HFFc6 (cell line): Measurements from ENCODE around the gene AGPAT2. TPM values are rescaled to one million over a fixed set of nuclear protein-coding genes. Genes with fewer than 3 reads are reported as not detected.

ENCODE experiments used
- DNase-seq: peaks from one replicate; pipeline ENCODE4 v3.0.0-alpha.2; 2018
- H3K27ac Mint-ChIP-seq: 2 replicates; pipeline ENCODE4 v1.8.0; 2020; ENCODE audit warnings: mild to moderate bottlenecking, mixed read lengths
- H3K27me3 Mint-ChIP-seq: 2 replicates; pipeline ENCODE4 v1.8.0; 2021; ENCODE audit warnings: mild to moderate bottlenecking, moderate library complexity, mixed read lengths; ENCODE audit not compliant: insufficient read depth
- H3K36me3 Mint-ChIP-seq: 2 replicates; pipeline ENCODE4 v1.8.0; 2021; ENCODE audit warnings: low read depth, mixed read lengths
- H3K4me1 Mint-ChIP-seq: 2 replicates; pipeline ENCODE4 v1.8.0; 2020; ENCODE audit warnings: low read depth, mixed read lengths
- H3K4me3 Mint-ChIP-seq: 2 replicates; pipeline ENCODE4 v1.8.0; 2020; ENCODE audit warnings: mild to moderate bottlenecking, moderate library complexity, mixed read lengths
- H3K9me3 Mint-ChIP-seq: 2 replicates; pipeline ENCODE4 v1.8.0; 2020; ENCODE audit warnings: mild to moderate bottlenecking, mixed read lengths
- CTCF ChIP-seq: fragments of 200-600 bp; sonication (generic); IDR thresholded peaks from 2 replicates; pipeline ENCODE4 v1.5.0; 2021; ENCODE audit warnings: antibody characterized with exemption, mild to moderate bottlenecking
- long read RNA-seq: library from polyadenylated mRNA; unstranded; transcript quantifications from one replicate; pipeline ENCODE4 v2.0.0, GENCODE V29; 2019
- total RNA-seq, 6 experiments: library from RNA; stranded (reverse); fragmentation: NEBNext Ultra II Directional; extraction: Animal tissue kit (Norgen Biotek cat#: 25700); gene quantifications; 2 replicates in 1 of 6; 3 replicates in 5 of 6; pipeline ENCODE4 v1.2.3, GENCODE V29; 2021

AGPAT2 gene
- 10 to 100 TPM; 48.7 to 58.4 (median 54.8) TPM for total RNA-seq
- long read RNA-seq, transcript AGPAT2-201 (5 exons, 1,391 nt) = minor isoform, 7 of 128 reads
- long read RNA-seq, transcript AGPAT2-202 (6 exons, 1,512 nt) = major isoform, 113 of 128 reads
- long read RNA-seq, partial matches to known transcripts = 3 of 128 reads
- long read RNA-seq, other reads (novel, unspliced or antisense) = 3 of 128 reads

GRCh38 chr9:136686794-136687711, at the start of gene AGPAT2:
TSS of gene AGPAT2 (minus strand) at chr9:136687457. CDS start at chr9:136687357, 100 bp downstream.
- H3K36me3 Mint-ChIP-seq = no peaks in the 10 kb centered on the region
- H3K4me3 Mint-ChIP-seq = peak within 1 kb of the TSS; percentile 91
- no peaks in the 10 kb centered on the region for H3K27me3 Mint-ChIP-seq
- no peaks in the 10 kb centered on the region for H3K9me3 Mint-ChIP-seq
- DNase-seq = peak; percentile 5
- peaks cover 6% of the 10 kb centered on the region; the same call in 1 of the 2 replicates for H3K4me1 Mint-ChIP-seq
- H3K27ac Mint-ChIP-seq = peak within 1 kb of the TSS; percentile 40
- no peak for TF ChIP-seq CTCF

DNA sequence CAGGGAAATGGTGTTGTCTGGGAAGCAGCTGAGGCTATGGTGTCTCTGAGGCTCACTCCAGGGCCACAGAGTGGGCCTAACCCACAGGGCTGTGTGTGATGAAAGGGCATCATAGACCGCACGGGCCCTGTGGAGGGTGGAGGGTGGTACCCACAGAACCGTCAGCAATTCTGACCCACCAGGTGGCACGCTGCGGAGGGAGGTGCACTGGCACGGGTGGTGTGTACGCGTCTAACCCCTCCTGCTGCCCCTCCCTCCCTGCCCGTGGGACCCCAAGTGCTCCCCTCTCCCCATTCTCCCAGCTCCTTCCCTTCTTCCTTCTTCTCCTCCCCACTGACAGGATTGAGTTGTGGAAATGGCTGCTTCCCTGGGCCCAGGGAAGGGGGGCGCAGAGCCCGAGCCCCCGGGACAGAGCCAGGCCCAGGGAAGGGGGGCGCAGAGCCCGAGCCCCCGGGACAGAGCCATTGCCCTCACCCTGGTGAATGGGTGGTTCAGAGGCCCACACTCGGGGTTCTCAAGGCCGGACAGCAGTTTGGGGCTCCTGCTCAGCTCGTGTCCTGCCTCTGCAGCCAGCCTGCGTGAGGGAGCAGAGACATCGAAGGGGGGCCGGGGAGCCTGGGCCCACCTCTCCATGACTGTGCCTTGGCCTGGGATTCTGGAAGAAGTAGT, 48.7 kb upstream of the AGPAT2 start:
- Mint-ChIP-seq H3K4me1 (no peaks in the 10 kb centered on the region), H3K27ac (no peak overlapping the region), H3K27me3 (peaks cover 18% of the 10 kb centered on the region; the same call in 1 of the 2 replicates), H3K36me3 (no peaks in the 10 kb centered on the region), H3K4me3 (no peak overlapping the region), H3K9me3 (no peaks in the 10 kb centered on the region)
- DNase-seq = no peak
- TF ChIP-seq CTCF = no peak

DNA sequence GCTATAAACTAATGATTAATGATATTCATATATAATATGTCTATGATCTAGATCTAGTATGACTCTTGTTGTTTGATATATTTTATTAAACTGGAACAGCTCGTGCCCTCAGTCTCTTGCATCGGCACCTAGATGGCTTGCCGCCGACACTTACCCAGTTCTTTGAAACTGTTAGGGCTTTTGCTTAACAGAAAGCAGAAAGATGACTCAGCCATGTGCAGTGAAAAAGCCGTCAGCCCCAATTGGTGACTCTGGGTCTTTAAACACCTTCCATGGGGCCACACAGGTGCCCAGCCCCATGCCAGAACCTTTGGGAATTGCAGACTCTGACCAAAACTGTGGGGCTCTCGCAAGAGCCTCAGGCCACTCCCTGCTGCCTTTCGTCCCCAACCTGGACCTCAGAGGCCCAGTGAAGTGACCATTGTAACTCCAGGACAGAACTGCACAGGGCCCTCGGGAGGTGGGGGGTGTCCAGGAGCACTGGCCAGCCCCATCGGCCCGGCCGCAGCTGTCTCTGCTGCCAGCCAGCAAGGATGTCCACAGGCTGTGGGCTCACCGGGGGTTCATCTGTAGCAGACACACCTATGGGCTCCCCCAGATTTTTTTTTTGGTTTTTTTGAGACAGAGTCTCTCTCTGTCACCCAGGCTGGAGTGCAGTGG, 47.7 kb upstream of the AGPAT2 start:
- no peak for DNase-seq
- no peak overlapping the region for H3K27ac Mint-ChIP-seq
- H3K36me3 Mint-ChIP-seq = no peaks in the 10 kb centered on the region
- peaks cover 16% of the 10 kb centered on the region; the same call in 1 of the 2 replicates for H3K27me3 Mint-ChIP-seq
- H3K4me3 Mint-ChIP-seq = no peak overlapping the region
- no peaks in the 10 kb centered on the region for H3K9me3 Mint-ChIP-seq
- no peak for TF ChIP-seq CTCF
- peaks cover 2% of the 10 kb centered on the region; the same call in 1 of the 2 replicates for H3K4me1 Mint-ChIP-seq

GRCh38 chr9:136733611-136734010, 46.4 kb upstream of the AGPAT2 start:
- Mint-ChIP-seq H3K4me1 (peaks cover 9% of the 10 kb centered on the region; the same call in 1 of the 2 replicates), H3K9me3 (no peaks in the 10 kb centered on the region), H3K36me3 (no peaks in the 10 kb centered on the region), H3K27ac (no peak overlapping the region), H3K27me3 (peaks cover 8% of the 10 kb centered on the region; the same call in 1 of the 2 replicates), H3K4me3 (no peak overlapping the region)
- TF ChIP-seq CTCF = no peak
- no peak for DNase-seq
